Spleen (tissue), 11 donors: ENCODE data around the gene CHCHD3. TPM values are rescaled to one million over a fixed set of nuclear protein-coding genes. Genes with fewer than 3 reads are reported as not detected.

Experiments used
- DNase-seq: peaks from one replicate; pipeline ENCODE4 v3.0.0-alpha.2; 2020
- H3K27ac ChIP-seq, 8 donors: fragments of 200-600 bp; sonication (generic) in 7 of 8; 1 replicate in 4 of 8; 2 replicates in 4 of 8; pipeline versions ENCODE4 v1.5.0 to v1.8.0; 2016 to 2021; ENCODE audit warnings: inconsistent platforms in 4 of 8, mild to moderate bottlenecking in 4 of 8, moderate library complexity in 1 of 8
- H3K27me3 ChIP-seq, 7 donors: fragments of 200-600 bp; sonication (generic) in 6 of 7; replicated peaks in 1 of 7; 1 replicate in 4 of 7; 2 replicates in 3 of 7; pipeline versions ENCODE4 v1.5.0 to v1.8.0; 2016 to 2021; ENCODE audit warnings: inconsistent platforms in 3 of 7, mild to moderate bottlenecking in 1 of 7
- H3K36me3 ChIP-seq, 6 donors: fragments of 200-600 bp; sonication (generic) in 5 of 6; 1 replicate in 4 of 6; 2 replicates in 2 of 6; pipeline versions ENCODE4 v1.5.0 to v1.8.0; 2016 to 2021; ENCODE audit warnings: inconsistent platforms in 2 of 6
- H3K4me1 ChIP-seq, 6 donors: fragments of 200-600 bp; sonication (generic) in 5 of 6; 1 replicate in 3 of 6; 2 replicates in 3 of 6; pipeline versions ENCODE4 v1.5.0 to v1.8.0; 2016 to 2021; ENCODE audit warnings: inconsistent platforms in 3 of 6
- H3K4me3 ChIP-seq, 8 donors: fragments of 200-600 bp; sonication (generic) in 7 of 8; 1 replicate in 4 of 8; 2 replicates in 4 of 8; pipeline versions ENCODE4 v1.5.0 to v1.8.0; 2016 to 2021; ENCODE audit warnings: inconsistent platforms in 4 of 8, mild to moderate bottlenecking in 4 of 8, moderate library complexity in 2 of 8
- H3K9me3 ChIP-seq, 8 donors: fragments of 200-600 bp; sonication (generic) in 7 of 8; 1 replicate in 4 of 8; 2 replicates in 4 of 8; pipeline versions ENCODE4 v1.5.0 to v1.8.0; 2016 to 2021; ENCODE audit warnings: inconsistent platforms in 4 of 8
- CTCF ChIP-seq, 11 experiments: fragments of 200-600 bp in 7 of 11; fragments of 450-650 bp in 4 of 11; sonication (generic) in 4 of 11; IDR thresholded peaks in 8 of 11; conservative IDR thresholded peaks in 3 of 11; 1 replicate in 7 of 11; 2 replicates in 4 of 11; pipeline versions ENCODE4 v1.4.0 to v1.8.0; 2016 to 2021; ENCODE audit warnings: antibody characterized with exemption in 11 of 11, inconsistent platforms in 4 of 11, mild to moderate bottlenecking in 1 of 11
- POLR2A ChIP-seq, 3 donors: fragments of 450-650 bp; IDR thresholded peaks; one replicate each; pipeline ENCODE4 v1.5.1; 2017; ENCODE audit warnings: antibody characterized with exemption in 3 of 3, mild to moderate bottlenecking in 1 of 3
- POLR2AphosphoS5 ChIP-seq, 3 donors: sonication (generic); formaldehyde crosslinking; IDR thresholded peaks; one replicate each; pipeline ENCODE4 v1.5.1; 2017; ENCODE audit warnings: antibody characterized with exemption in 3 of 3
- WGBS, 5 donors: extraction: QIAGEN DNeasy Blood & Tissue Kit in 3 of 5; methylation state at CpG; one replicate each; pipeline versions ENCODE4 v1.1.5 to v1.1.7; 2013 to 2018; 5-methylcytosine and 5-hydroxymethylcytosine counted together
- intact Hi-C: fragments of 100-400 bp; cut with DNase I; formaldehyde crosslinking; loops from one replicate; pipeline ENCODE4 v1.15.0; 2023; ENCODE audit warnings: low total_unique reads
- polyA plus RNA-seq, 3 donors: library from polyadenylated mRNA; stranded (reverse); fragments of 200-250 nt; gene quantifications; one replicate each; pipeline ENCODE4 v1.2.1, GENCODE V29; 2013
- total RNA-seq, 7 donors: library from RNA; depleted of rRNA in 3 of 7; stranded (reverse); fragments of >200 nt in 3 of 7; fragmentation: NEBNext Ultra II Directional in 4 of 7; extraction: Animal tissue kit (Norgen Biotek cat#: 25700) in 4 of 7; gene quantifications; one replicate each; pipeline versions ENCODE4 v1.1.0 to v1.2.1, GENCODE V29; 2016 to 2021
- donor health status: healthy with polysubstance abuse.
- donor health status: DM: no; HTN: no; CAD: no; lungs with moderate emphysema.
- donor health status: DM: no; HTN: no; CAD: no.
- donor health status: Bipolar disorder and iron deficiency.
- donor health status: healthy.
- donor health status: DM: no; HTN: no; CAD: no.
- donor health status: DM: yes; HTN: yes; CAD: no.

Gene CHCHD3
- total and polyA plus RNA-seq, 10 donors = 18.6 to 60.3 (median 38.8) TPM

DNA sequence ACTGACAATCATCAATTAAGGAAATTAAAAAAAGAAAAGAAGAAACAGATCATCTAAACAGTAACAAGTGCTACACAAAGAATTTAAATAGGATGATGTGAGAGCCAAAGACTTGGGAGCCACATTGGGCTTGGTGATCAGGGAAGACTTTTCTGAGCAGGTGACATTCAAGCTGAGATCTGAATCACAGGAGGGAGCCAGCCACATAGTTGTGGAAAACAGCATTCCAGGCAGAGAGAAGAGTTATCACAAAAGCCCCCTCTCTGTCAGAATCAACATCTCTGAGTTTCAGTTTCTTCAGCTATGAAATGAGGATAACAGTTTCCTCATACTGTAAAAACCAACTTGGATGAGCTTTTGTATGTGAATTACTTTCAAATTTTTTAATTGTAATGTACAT is 336.4 kb downstream of the CHCHD3 start:
- Histone ChIP-seq H3K9me3 (peaks cover 0 to 32% (median 24%) of the 10 kb centered on the region in 8 donors), H3K4me3 (no peak overlapping the region), H3K36me3 (no peaks in the 10 kb centered on the region), H3K4me1 (no peaks in the 10 kb centered on the region), H3K27ac (no peak overlapping the region), H3K27me3 (peaks cover 0 to 4% (median 0%) of the 10 kb centered on the region in 7 donors)
- no peak for TF ChIP-seq CTCF (IDR thresholded peaks at IDR 0.05 in 8 of 11, conservative IDR thresholded peaks at IDR 0.05 in 3 of 11)
- intact Hi-C loops = no loop called here
- DNase-seq = no peak

GRCh38 chr7:132743974-132744373 is 337.9 kb downstream of the CHCHD3 start:
- TF ChIP-seq POLR2A (IDR thresholded peaks at IDR 0.05) = no peak
- TF ChIP-seq POLR2AphosphoS5 (IDR thresholded peaks at IDR 0.05) = no peak
- TF ChIP-seq CTCF (IDR thresholded peaks at IDR 0.05 in 8 of 11, conservative IDR thresholded peaks at IDR 0.05 in 3 of 11) = no peak
- intact Hi-C loops = no loop called here
- no peak for DNase-seq
- Histone ChIP-seq H3K9me3 (peaks cover 0 to 32% (median 24%) of the 10 kb centered on the region in 8 donors), H3K27ac (no peak overlapping the region), H3K4me3 (no peak overlapping the region), H3K27me3 (peaks cover 0 to 5% (median 0%) of the 10 kb centered on the region in 7 donors), H3K4me1 (no peaks in the 10 kb centered on the region), H3K36me3 (no peaks in the 10 kb centered on the region)
- 89 to 100% (median 98%) methylated on average over 2 of the region's 2 CpGs for WGBS, 5 donors

DNA sequence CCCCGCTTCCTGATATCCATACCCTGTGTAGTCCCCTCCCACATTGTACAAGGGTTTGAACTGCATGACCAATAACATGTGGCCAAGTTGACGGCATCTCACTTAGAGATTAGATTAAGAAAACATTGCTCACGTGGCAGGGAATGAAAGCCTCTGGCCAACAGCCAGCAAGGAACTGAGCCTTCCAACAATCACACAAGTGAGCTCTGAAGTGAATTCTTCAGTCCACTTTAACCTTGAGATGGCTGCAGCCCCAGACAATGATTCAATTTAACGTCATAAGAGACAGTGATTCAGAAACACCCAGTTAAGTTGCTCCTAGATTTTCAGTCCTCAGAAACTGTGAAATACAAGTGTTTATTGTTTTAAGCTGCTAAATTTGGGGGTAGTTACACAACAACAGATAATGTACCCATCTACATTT is 339.7 kb downstream of the CHCHD3 start:
- WGBS, 5 donors = 57 to 75% (median 70%) methylated on average over 4 of the region's 4 CpGs
- H3K4me3 ChIP-seq = no peak overlapping the region
- no peaks in the 10 kb centered on the region for H3K4me1 ChIP-seq
- DNase-seq = no peak
- peaks cover 0 to 32% (median 24%) of the 10 kb centered on the region in 8 donors for H3K9me3 ChIP-seq
- no peak for TF ChIP-seq CTCF (IDR thresholded peaks at IDR 0.05 in 8 of 11, conservative IDR thresholded peaks at IDR 0.05 in 3 of 11)
- TF ChIP-seq POLR2AphosphoS5 (IDR thresholded peaks at IDR 0.05) = no peak
- TF ChIP-seq POLR2A (IDR thresholded peaks at IDR 0.05) = no peak
- intact Hi-C loops = no loop called here
- H3K36me3 ChIP-seq = no peaks in the 10 kb centered on the region
- no peak overlapping the region for H3K27ac ChIP-seq
- H3K27me3 ChIP-seq = peaks cover 0 to 5% (median 0%) of the 10 kb centered on the region in 7 donors

GRCh38 chr7:132740176-132740575 is 341.7 kb downstream of the CHCHD3 start:
- intact Hi-C loops = no loop called here
- Histone ChIP-seq H3K4me1 (no peaks in the 10 kb centered on the region), H3K36me3 (no peaks in the 10 kb centered on the region), H3K4me3 (no peak overlapping the region), H3K9me3 (peaks cover 0 to 31% (median 23%) of the 10 kb centered on the region in 8 donors), H3K27ac (no peak overlapping the region), H3K27me3 (peaks cover 0 to 5% (median 0%) of the 10 kb centered on the region in 7 donors)
- 69 to 78% (median 70%) methylated on average over 5 of the region's 5 CpGs for WGBS, 5 donors
- TF ChIP-seq CTCF (IDR thresholded peaks at IDR 0.05 in 8 of 11, conservative IDR thresholded peaks at IDR 0.05 in 3 of 11) (no peak), POLR2A (IDR thresholded peaks at IDR 0.05) (no peak), POLR2AphosphoS5 (IDR thresholded peaks at IDR 0.05) (no peak)
- no peak for DNase-seq
